ENCODE measurements around the gene PRKAR2B. TPM values are rescaled to one million over a fixed set of nuclear protein-coding genes. Genes with fewer than 3 reads are reported as not detected.

Gene PRKAR2B
- total RNA-seq, 6 experiments from 2014 or later: 3.6 to 9.7 (median 8.7) TPM

- DNase-seq: no peak
- Mint-ChIP-seq H3K4me3 (no peak overlapping the region), H3K27ac (no peak overlapping the region), H3K4me1 (ENCODE audit: low read depth) (peaks cover 14% of the 10 kb centered on the region), H3K36me3 (ENCODE audit: low read depth) (peaks cover 4% of the 10 kb centered on the region; the same call in 1 of the 2 replicates), H3K27me3 (ENCODE audit: insufficient read depth) (peaks cover 3% of the 10 kb centered on the region), H3K9me3 (peaks cover 11% of the 10 kb centered on the region)
- TF ChIP-seq, protein P1, sequence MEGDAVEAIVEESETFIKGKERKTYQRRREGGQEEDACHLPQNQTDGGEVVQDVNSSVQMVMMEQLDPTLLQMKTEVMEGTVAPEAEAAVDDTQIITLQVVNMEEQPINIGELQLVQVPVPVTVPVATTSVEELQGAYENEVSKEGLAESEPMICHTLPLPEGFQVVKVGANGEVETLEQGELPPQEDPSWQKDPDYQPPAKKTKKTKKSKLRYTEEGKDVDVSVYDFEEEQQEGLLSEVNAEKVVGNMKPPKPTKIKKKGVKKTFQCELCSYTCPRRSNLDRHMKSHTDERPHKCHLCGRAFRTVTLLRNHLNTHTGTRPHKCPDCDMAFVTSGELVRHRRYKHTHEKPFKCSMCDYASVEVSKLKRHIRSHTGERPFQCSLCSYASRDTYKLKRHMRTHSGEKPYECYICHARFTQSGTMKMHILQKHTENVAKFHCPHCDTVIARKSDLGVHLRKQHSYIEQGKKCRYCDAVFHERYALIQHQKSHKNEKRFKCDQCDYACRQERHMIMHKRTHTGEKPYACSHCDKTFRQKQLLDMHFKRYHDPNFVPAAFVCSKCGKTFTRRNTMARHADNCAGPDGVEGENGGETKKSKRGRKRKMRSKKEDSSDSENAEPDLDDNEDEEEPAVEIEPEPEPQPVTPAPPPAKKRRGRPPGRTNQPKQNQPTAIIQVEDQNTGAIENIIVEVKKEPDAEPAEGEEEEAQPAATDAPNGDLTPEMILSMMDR (IDR thresholded peaks at IDR 0.05): no peak
Measured at GRCh38 chr7:107026166-107026565, 18.3 kb upstream of the PRKAR2B start.

- Mint-ChIP-seq H3K27me3 (ENCODE audit: insufficient read depth) (peaks cover 3% of the 10 kb centered on the region), H3K9me3 (peaks cover 11% of the 10 kb centered on the region), H3K36me3 (ENCODE audit: low read depth) (peaks cover 4% of the 10 kb centered on the region; the same call in 1 of the 2 replicates), H3K4me1 (ENCODE audit: low read depth) (peaks cover 14% of the 10 kb centered on the region), H3K27ac (no peak overlapping the region), H3K4me3 (no peak overlapping the region)
- TF ChIP-seq, protein P1 (IDR thresholded peaks at IDR 0.05): no peak
- DNase-seq: no peak
Measured at GRCh38 chr7:107027208-107027607, 17.3 kb upstream of the PRKAR2B start.

GRCh38 chr7:107029061-107029763, 15.3 kb upstream of the PRKAR2B start:
- Mint-ChIP-seq H3K9me3 (no peaks in the 10 kb centered on the region), H3K27me3 (ENCODE audit: insufficient read depth) (no peaks in the 10 kb centered on the region; the same call in none of the 2 replicates), H3K36me3 (ENCODE audit: low read depth) (no peaks in the 10 kb centered on the region), H3K4me1 (ENCODE audit: low read depth) (peaks cover 14% of the 10 kb centered on the region), H3K4me3 (no peak overlapping the region), H3K27ac (no peak overlapping the region)
- DNase-seq: no peak
- TF ChIP-seq, protein P1 (IDR thresholded peaks at IDR 0.05): no peak

DNA sequence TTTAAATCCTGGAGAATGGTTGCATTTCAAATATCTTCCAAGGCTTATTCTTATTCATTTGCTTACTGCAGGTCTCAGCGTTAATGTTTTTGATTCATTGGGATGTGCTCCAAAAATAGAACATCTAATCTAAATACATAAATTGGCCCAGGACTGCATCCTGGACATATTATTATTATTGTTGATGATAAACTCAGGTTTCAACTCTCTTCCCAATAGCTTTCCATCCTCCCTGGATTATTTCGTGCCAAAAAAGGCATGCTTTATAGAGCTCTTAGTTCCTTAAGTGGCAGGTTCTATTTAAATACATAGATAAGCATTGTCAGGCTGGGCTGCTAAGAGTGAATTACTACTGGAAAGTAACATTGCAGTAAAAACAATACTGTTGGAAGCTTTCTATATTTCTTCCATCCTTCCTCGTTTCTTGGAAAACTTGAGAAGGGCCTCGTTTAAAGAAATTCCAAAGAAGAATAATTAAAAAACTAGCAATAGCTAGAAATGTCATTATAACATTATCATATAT, 14.7 kb upstream of the PRKAR2B start:
- no peaks in the 10 kb centered on the region; the same call in none of the 2 replicates for H3K27me3 Mint-ChIP-seq (ENCODE audit: insufficient read depth)
- no peak for DNase-seq
- H3K9me3 Mint-ChIP-seq: no peaks in the 10 kb centered on the region
- TF ChIP-seq, protein P1 (IDR thresholded peaks at IDR 0.05): no peak
- no peak overlapping the region for H3K27ac Mint-ChIP-seq
- H3K4me3 Mint-ChIP-seq: no peak overlapping the region
- H3K4me1 Mint-ChIP-seq (ENCODE audit: low read depth): peaks cover 20% of the 10 kb centered on the region
- H3K36me3 Mint-ChIP-seq (ENCODE audit: low read depth): no peaks in the 10 kb centered on the region

DNA sequence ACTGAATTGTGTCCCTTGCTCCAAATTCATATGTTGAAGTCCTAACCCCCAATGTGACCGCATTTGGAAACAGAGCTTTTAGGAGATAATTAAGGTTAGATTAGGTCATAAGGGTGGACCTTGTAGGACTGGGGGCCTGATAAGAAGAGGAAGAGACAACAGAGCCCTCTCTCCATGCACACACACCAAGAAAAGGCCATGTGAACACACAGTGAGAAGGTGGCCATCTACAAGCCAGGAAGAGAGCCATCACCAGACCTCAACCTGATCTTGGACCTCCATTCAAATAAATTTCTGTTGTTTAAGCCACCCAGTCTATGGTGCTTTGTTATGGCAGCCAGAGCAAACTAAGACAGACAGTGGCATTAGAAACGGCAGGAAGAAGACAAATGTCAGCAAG, 12.5 kb upstream of the PRKAR2B start:
- Mint-ChIP-seq H3K36me3 (ENCODE audit: low read depth) (0 out of 2 replicates have a peak, but pooled peaks cover 5% of the 10 kb centered on the region), H3K4me3 (no peak overlapping the region), H3K4me1 (ENCODE audit: low read depth) (peaks cover 27% of the 10 kb centered on the region), H3K9me3 (peaks cover 4% of the 10 kb centered on the region; the same call in 1 of the 2 replicates), H3K27ac (no peak overlapping the region), H3K27me3 (ENCODE audit: insufficient read depth) (no peaks in the 10 kb centered on the region; the same call in 1 of the 2 replicates)
- TF ChIP-seq, protein P1 (IDR thresholded peaks at IDR 0.05): no peak
- DNase-seq: no peak

All from HFFc6 (cell line).